HepG2 (cell line): ENCODE measurements around the gene HID1. TPM values are rescaled to one million over a fixed set of nuclear protein-coding genes. Genes with fewer than 3 reads are reported as not detected.
A peak's percentile ranks its signal among the peaks of the same experiment; 100 is the strongest.

Experiments
- ADNP ChIP-seq: sonication (generic); formaldehyde crosslinking; IDR thresholded peaks from 2 replicates; pipeline ENCODE4 v1.4.0; 2020; ENCODE audit warnings: missing genetic modification reagents
- CHCHD3 ChIP-seq: sonication (generic); formaldehyde crosslinking; IDR thresholded peaks from 2 replicates; pipeline ENCODE4 v1.8.0; 2022; ENCODE audit warnings: mild to moderate bottlenecking, missing genetic modification reagents, moderate library complexity
- FOXK2 ChIP-seq: fragments of 450-650 bp; IDR thresholded peaks from 2 replicates; pipeline ENCODE4 v1.6.1; 2016
- GATA4 ChIP-seq: sonication (generic); IDR thresholded peaks from 2 replicates; pipeline ENCODE4 v1.6.1; 2016; ENCODE audit warnings: antibody characterized with exemption, low read depth, borderline replicate concordance
- GFI1 ChIP-seq: sonication (generic); formaldehyde crosslinking; IDR thresholded peaks from 2 replicates; pipeline ENCODE4 v1.5.0; 2020; ENCODE audit warnings: missing genetic modification reagents, mild to moderate bottlenecking, borderline replicate concordance
- HIVEP1 ChIP-seq: sonication (generic); formaldehyde crosslinking; IDR thresholded peaks from 2 replicates; pipeline ENCODE4 v1.4.0; 2020; ENCODE audit warnings: mild to moderate bottlenecking, missing genetic modification reagents
- HNF1A ChIP-seq, 2 experiments: sonication (generic) in 1 of 2; formaldehyde crosslinking in 1 of 2; IDR thresholded peaks; 2 replicates each; pipeline versions ENCODE4 v1.4.0 to v1.6.1; 2016 to 2020; ENCODE audit warnings: borderline replicate concordance in 1 of 2, low read depth in 1 of 2, mild to moderate bottlenecking in 1 of 2, missing genetic modification reagents in 1 of 2
- HNRNPUL1 ChIP-seq: fragments of 200-400 bp; formaldehyde crosslinking; IDR thresholded peaks from 2 replicates; pipeline ENCODE4 v1.6.1; 2017; ENCODE audit warnings: low read depth, mild to moderate bottlenecking, low read length, moderate library complexity
- ISL2 ChIP-seq: sonication (generic); formaldehyde crosslinking; IDR thresholded peaks from 2 replicates; pipeline ENCODE4 v1.5.0; 2020; ENCODE audit warnings: missing genetic modification reagents
- MIER3 ChIP-seq: IDR thresholded peaks from 2 replicates; pipeline ENCODE4 v1.6.1; 2016; ENCODE audit warnings: missing compliant biosample characterization, borderline replicate concordance
- MLLT10 ChIP-seq: sonication (generic); formaldehyde crosslinking; IDR thresholded peaks from 2 replicates; pipeline ENCODE4 v1.4.0; 2020; ENCODE audit warnings: missing genetic modification reagents
- MTA1 ChIP-seq: sonication (generic); formaldehyde crosslinking; IDR thresholded peaks from 2 replicates; pipeline ENCODE4 v1.4.0; 2020; ENCODE audit warnings: missing genetic modification reagents, mild to moderate bottlenecking, borderline replicate concordance
- PLRG1 ChIP-seq: fragments of 450-650 bp; conservative IDR thresholded peaks from 2 replicates; pipeline ENCODE4 v1.6.1; 2016
- RFXANK ChIP-seq: IDR thresholded peaks from 2 replicates; pipeline ENCODE4 v1.6.1; 2016
- TMF1 ChIP-seq: sonication (generic); formaldehyde crosslinking; IDR thresholded peaks from 2 replicates; pipeline ENCODE4 v1.8.1; 2022; ENCODE audit warnings: low read depth, missing genetic modification reagents
- ZFP82 ChIP-seq: sonication (generic); formaldehyde crosslinking; IDR thresholded peaks from 2 replicates; pipeline ENCODE4 v1.5.1; 2020; ENCODE audit warnings: mild to moderate bottlenecking, missing genetic modification reagents, borderline replicate concordance
- ZMYM4 ChIP-seq: sonication (generic); formaldehyde crosslinking; IDR thresholded peaks from 2 replicates; pipeline ENCODE4 v1.8.1; 2023; ENCODE audit warnings: mild to moderate bottlenecking, missing genetic modification reagents
- ZNF20 ChIP-seq: sonication (generic); formaldehyde crosslinking; IDR thresholded peaks from 2 replicates; pipeline ENCODE4 v1.4.0; 2020; ENCODE audit warnings: mild to moderate bottlenecking, moderate library complexity, missing genetic modification reagents
- ZNF235 ChIP-seq: sonication (generic); formaldehyde crosslinking; IDR thresholded peaks from 2 replicates; pipeline ENCODE4 v1.8.1; 2023; ENCODE audit warnings: mild to moderate bottlenecking, missing genetic modification reagents, borderline replicate concordance
- ZNF510 ChIP-seq: sonication (generic); formaldehyde crosslinking; IDR thresholded peaks from 2 replicates; pipeline ENCODE4 v1.4.0; 2020; ENCODE audit warnings: low read depth, mild to moderate bottlenecking, missing genetic modification reagents
- ZNF577 ChIP-seq: sonication (generic); formaldehyde crosslinking; IDR thresholded peaks from 2 replicates; pipeline ENCODE4 v1.4.0; 2020; ENCODE audit warnings: mild to moderate bottlenecking, low read depth, missing genetic modification reagents, borderline replicate concordance
- ZNF749 ChIP-seq: sonication (generic); formaldehyde crosslinking; IDR thresholded peaks from 2 replicates; pipeline ENCODE4 v1.8.0; 2022; ENCODE audit warnings: mild to moderate bottlenecking, missing genetic modification reagents, moderate library complexity, borderline replicate concordance
- ZNF773 ChIP-seq: sonication (generic); formaldehyde crosslinking; IDR thresholded peaks from 2 replicates; pipeline ENCODE4 v1.4.0; 2020; ENCODE audit warnings: missing genetic modification reagents, borderline replicate concordance
- ZNF891 ChIP-seq: sonication (generic); formaldehyde crosslinking; IDR thresholded peaks from 2 replicates; pipeline ENCODE4 v1.5.0; 2020; ENCODE audit warnings: mild to moderate bottlenecking, missing genetic modification reagents
- polyA plus RNA-seq, 8 experiments: library from polyadenylated mRNA; depleted of rRNA in 3 of 8; stranded (reverse) in 7 of 8; unstranded in 1 of 8; fragments of >200 nt; fragmentation: Illumina TruSeq in 4 of 8; extraction: Trizol in 4 of 8; gene quantifications; 2 replicates each; pipeline versions ENCODE4 v1.2.1 to v1.2.3, GENCODE V29; 2011 to 2016; ENCODE audit warnings: low read depth in 4 of 8, missing spikeins in 1 of 8, mixed read lengths in 1 of 8; ENCODE audit not compliant: insufficient read depth in 1 of 8
- total RNA-seq, 5 experiments: library from RNA; depleted of rRNA; stranded (reverse); fragments of >200 nt; fragmentation: Illumina TruSeq; extraction: Trizol; gene quantifications; 2 replicates each; pipeline ENCODE4 v1.2.3, GENCODE V29; 2016; ENCODE audit warnings: low read depth in 1 of 5
- TF ChIP-seq, protein P1 (sequence below): IDR thresholded peaks from 2 replicates; pipeline ENCODE4 v1.6.1; 2016; ENCODE audit warnings: missing compliant biosample characterization, missing genetic modification reagents, borderline replicate concordance

Gene HID1
- total and polyA plus RNA-seq, 2 of the 13 experiments (the other 11 are each of a cell fraction or from before 2014, with no cell fraction given) = 2.1 to 10.6 TPM

DNA sequence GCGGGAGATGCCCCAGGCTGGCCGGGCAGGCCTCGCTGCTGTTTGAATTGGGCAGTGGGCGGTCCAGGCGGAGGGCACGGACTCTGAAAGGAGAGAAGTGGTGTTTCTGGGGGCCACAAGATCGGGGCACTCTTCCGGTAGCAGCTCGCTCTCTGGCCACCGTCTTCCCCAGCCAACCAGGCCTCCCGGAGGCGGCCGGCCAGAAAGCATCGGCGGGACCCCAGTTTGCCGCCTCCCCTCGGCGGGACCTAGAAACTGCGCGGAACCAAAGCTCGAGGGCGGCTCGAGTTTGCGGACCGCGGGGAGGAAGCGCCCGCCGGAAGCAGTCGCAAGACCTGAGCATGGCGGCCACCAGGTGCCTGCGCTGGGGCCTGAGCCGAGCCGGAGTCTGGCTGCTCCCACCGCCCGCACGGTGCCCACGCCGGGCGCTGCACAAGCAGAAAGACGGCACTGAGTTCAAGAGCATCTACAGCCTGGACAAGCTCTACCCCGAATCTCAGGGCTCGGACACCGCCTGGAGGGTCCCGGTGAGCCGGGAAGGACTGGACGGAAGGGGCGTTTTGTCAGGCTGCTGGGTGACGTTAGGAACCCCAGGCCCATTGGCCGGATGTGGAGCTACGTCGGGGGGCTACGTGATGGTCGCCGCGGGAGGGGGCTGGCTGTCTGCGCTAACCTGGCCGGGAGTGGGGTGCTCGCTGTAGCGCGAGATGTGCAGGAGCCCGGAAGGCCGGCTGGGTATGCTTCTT, 40.0 kb upstream of the HID1 start, which contains the start of gene MRPL58 (continued):
- TF ChIP-seq ZFP82 (CRISPR knock-in tag) (peak; percentile 76; the same call in 1 of the 2 replicates), ZNF749 (CRISPR knock-in tag) (peak; percentile 87; the same call in 1 of the 2 replicates), ADNP (CRISPR knock-in tag) (no peak), PLRG1 (no peak), TMF1 (CRISPR knock-in tag) (peak; percentile 70; the same call in 1 of the 2 replicates), MIER3 (CRISPR knock-in tag) (peak; percentile 59; the same call in 1 of the 2 replicates), ZNF235 (peak; percentile 97; the same call in 1 of the 2 replicates), GATA4 (no peak; the same call in 1 of the 2 replicates), RFXANK (CRISPR knock-in tag) (peak; percentile 71; the same call in 1 of the 2 replicates), MTA1 (CRISPR knock-in tag) (peak; percentile 96), ZNF577 (CRISPR knock-in tag) (no peak), MLLT10 (CRISPR knock-in tag) (no peak), HNRNPUL1 (peak; percentile 72; the same call in 1 of the 2 replicates), ISL2 (CRISPR knock-in tag) (peak; percentile 91), HNF1A (IDR thresholded peaks at IDR 0.05; ENCODE audit: low read depth) (peak; percentile 35; the same call in 1 of the 2 replicates), HNF1A (CRISPR knock-in tag; IDR thresholded peaks at IDR 0.05; ENCODE audit: borderline replicate concordance) (peak; percentile 89; the same call in 1 of the 2 replicates), ZNF773 (CRISPR knock-in tag) (peak; percentile 85; the same call in 1 of the 2 replicates), ZNF510 (CRISPR knock-in tag) (peak; percentile 96), HIVEP1 (peak; percentile 96), FOXK2 (no peak), ZNF20 (CRISPR knock-in tag) (peak; percentile 97; the same call in 1 of the 2 replicates), GFI1 (CRISPR knock-in tag) (peak; percentile 89), CHCHD3 (CRISPR knock-in tag) (no peak; the same call in 1 of the 2 replicates), ZMYM4 (peak; percentile 95), ZNF891 (peak; percentile 94)
- TF ChIP-seq, protein P1, sequence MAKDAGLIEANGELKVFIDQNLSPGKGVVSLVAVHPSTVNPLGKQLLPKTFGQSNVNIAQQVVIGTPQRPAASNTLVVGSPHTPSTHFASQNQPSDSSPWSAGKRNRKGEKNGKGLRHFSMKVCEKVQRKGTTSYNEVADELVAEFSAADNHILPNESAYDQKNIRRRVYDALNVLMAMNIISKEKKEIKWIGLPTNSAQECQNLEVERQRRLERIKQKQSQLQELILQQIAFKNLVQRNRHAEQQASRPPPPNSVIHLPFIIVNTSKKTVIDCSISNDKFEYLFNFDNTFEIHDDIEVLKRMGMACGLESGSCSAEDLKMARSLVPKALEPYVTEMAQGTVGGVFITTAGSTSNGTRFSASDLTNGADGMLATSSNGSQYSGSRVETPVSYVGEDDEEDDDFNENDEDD (CRISPR knock-in tag) = peak; percentile 88
